GM12878 (cell line): ENCODE results near the gene KIF26A. TPM values are rescaled to one million over a fixed set of nuclear protein-coding genes. Genes with fewer than 3 reads are reported as not detected.

Experiments used
- ATAC-seq: fragments of 200-7000 bp; cut with Tn5 transposase; 3 replicates; pipeline ENCODE4 v1.9.1; 2020; ENCODE audit warnings: mild to moderate bottlenecking, moderate library complexity
- BruUV-seq: library from RNA; stranded (reverse); fragments of 400-500 nt; replicated peaks from 2 replicates; lab custom pipeline; 2021; lab: Mats Ljungman, UMichigan
- CTCF ChIA-PET: fragments of 300-600 bp; sonication (Branson Sonifier 250); formaldehyde crosslinking; extraction: SDS; loops from one replicate; lab custom pipeline; 2021; ENCODE audit warnings: inconsistent platforms; lab: Yijun Ruan, JAX
- POLR2A ChIA-PET: fragments of 350-600 bp; formaldehyde crosslinking; extraction: SDS; loops from one replicate; lab custom pipeline; 2021; ENCODE audit warnings: inconsistent platforms; lab: Charles Lee
- RAD21 ChIA-PET: fragments of 300-600 bp; sonication (Branson Sonifier 250); formaldehyde crosslinking; loops from one replicate; lab custom pipeline; 2023; ENCODE audit warnings: antibody characterized with exemption; ENCODE audit not compliant: unreplicated experiment; lab: Charles Lee
- SMC1A ChIA-PET: fragments of 300-600 bp; sonication (Branson Sonifier 250); formaldehyde crosslinking; loops from one replicate; lab custom pipeline; 2023; ENCODE audit not compliant: unreplicated experiment, uncharacterized antibody; lab: Charles Lee
- DNase-seq: peaks from one replicate; pipeline ENCODE4 v3.0.0-alpha.2; 2011; ENCODE audit warnings: low read depth, low spot score
- FAIRE-seq: peaks from 3 replicates; lab custom pipeline; 2011; peaks lifted over from hg19 to GRCh38; lab: Jason Lieb, UNC
- H2AFZ ChIP-seq: 2 replicates; pipeline ENCODE4 v1.6.0; 2011; ENCODE audit warnings: low read depth, low read length, control low read depth; ENCODE audit not compliant: control insufficient read depth
- H3K27ac ChIP-seq: 2 replicates; pipeline ENCODE4 v1.5.1; 2011; ENCODE audit warnings: control low read depth; ENCODE audit not compliant: control insufficient read depth, insufficient read depth
- H3K27me3 ChIP-seq, 2 experiments: replicated peaks in 1 of 2; 2 replicates each; pipeline versions ENCODE4 v1.6.0 to v1.6.1; 2011; ENCODE audit warnings: low read length in 1 of 2; ENCODE audit not compliant: control insufficient read depth in 2 of 2, insufficient read depth in 2 of 2
- H3K36me3 ChIP-seq, 2 experiments: 2 replicates each; pipeline ENCODE4 v1.5.1; 2011; ENCODE audit warnings: low read length in 1 of 2; ENCODE audit not compliant: control insufficient read depth in 2 of 2, insufficient read depth in 2 of 2
- H3K4me1 ChIP-seq: 2 replicates; pipeline ENCODE4 v1.6.1; 2011; ENCODE audit warnings: mild to moderate bottlenecking, low read length, moderate library complexity, mixed read lengths; ENCODE audit not compliant: control insufficient read depth, insufficient read depth
- H3K4me2 ChIP-seq: 2 replicates; pipeline ENCODE4 v1.6.0; 2011; ENCODE audit warnings: control low read depth; ENCODE audit not compliant: control insufficient read depth, insufficient read depth
- H3K4me3 ChIP-seq: fragments of 200-600 bp; sonication (generic); 2 replicates; pipeline ENCODE4 v1.5.1; 2016
- H3K79me2 ChIP-seq: 2 replicates; pipeline ENCODE4 v1.6.0; 2011; ENCODE audit warnings: low read length; ENCODE audit not compliant: control insufficient read depth, insufficient read depth
- H3K9ac ChIP-seq: 2 replicates; pipeline ENCODE4 v1.8.0; 2011; ENCODE audit warnings: low read length, control low read depth, mixed read lengths; ENCODE audit not compliant: control insufficient read depth, insufficient read depth
- H3K9me3 ChIP-seq: replicated peaks from 3 replicates; pipeline ENCODE4 v1.5.1; 2011; ENCODE audit warnings: mild to moderate bottlenecking, low read length; ENCODE audit not compliant: control insufficient read depth, insufficient read depth
- H4K20me1 ChIP-seq: 2 replicates; pipeline ENCODE4 v1.6.0; 2011; ENCODE audit not compliant: control insufficient read depth, insufficient read depth
- CEBPB ChIP-seq, 2 experiments: fragments of 150-350 bp in 1 of 2; IDR thresholded peaks; 2 replicates each; pipeline ENCODE4 v1.6.1; 2012 to 2014; ENCODE audit warnings: low read depth in 2 of 2, low read length in 2 of 2, borderline replicate concordance in 1 of 2, inconsistent platforms in 1 of 2
- CEBPZ ChIP-seq: fragments of 150-350 bp; IDR thresholded peaks from 2 replicates; pipeline ENCODE4 v1.6.1; 2016; ENCODE audit warnings: low read depth, low read length
- CREB1 ChIP-seq: IDR thresholded peaks from 2 replicates; pipeline ENCODE4 v1.6.1; 2012; ENCODE audit warnings: low read depth, mild to moderate bottlenecking, inconsistent platforms
- MXI1 ChIP-seq: fragments of 150-350 bp; IDR thresholded peaks from 2 replicates; pipeline ENCODE4 v1.6.1; 2011; ENCODE audit warnings: low read depth, mild to moderate bottlenecking, inconsistent platforms, low read length, improper control_type of control experiment
- NR2C1 ChIP-seq: fragments of 450-650 bp; IDR thresholded peaks from 2 replicates; pipeline ENCODE4 v1.6.1; 2017; ENCODE audit warnings: antibody characterized with exemption, mild to moderate bottlenecking, moderate library complexity
- PAX5 ChIP-seq: IDR thresholded peaks from 2 replicates; pipeline ENCODE4 v1.6.1; 2011; ENCODE audit warnings: low read depth, low read length, borderline replicate concordance
- POLR2A ChIP-seq: IDR thresholded peaks from 2 replicates; pipeline ENCODE4 v1.6.1; 2011; ENCODE audit warnings: low read depth, mild to moderate bottlenecking, low read length
- POU2F2 ChIP-seq: IDR thresholded peaks from 3 replicates; pipeline ENCODE4 v1.6.1; 2011; ENCODE audit warnings: low read depth, mild to moderate bottlenecking, low read length, borderline replicate concordance
- RB1 ChIP-seq: fragments of 450-650 bp; formaldehyde crosslinking; IDR thresholded peaks from 2 replicates; pipeline ENCODE4 v1.6.1; 2017; ENCODE audit warnings: mild to moderate bottlenecking, borderline replicate concordance
- RCOR1 ChIP-seq: conservative IDR thresholded peaks from 2 replicates; pipeline ENCODE4 v1.6.1; 2012; ENCODE audit warnings: low read depth, low read length, improper control_type of control experiment
- RFX5 ChIP-seq: IDR thresholded peaks from 2 replicates; pipeline ENCODE4 v1.6.1; 2011; ENCODE audit warnings: low read depth, low read length, improper control_type of control experiment
- SIX5 ChIP-seq: IDR thresholded peaks from 2 replicates; pipeline ENCODE4 v1.6.1; 2011; ENCODE audit warnings: mild to moderate bottlenecking, low read depth, low read length, moderate library complexity; ENCODE audit not compliant: severe bottlenecking
- SREBF2 ChIP-seq: IDR thresholded peaks from 2 replicates; pipeline ENCODE4 v1.6.1; 2012; ENCODE audit warnings: mild to moderate bottlenecking, low read length
- TARDBP ChIP-seq: IDR thresholded peaks from 2 replicates; pipeline ENCODE4 v1.6.1; 2016; ENCODE audit warnings: borderline replicate concordance
- TCF7 ChIP-seq: IDR thresholded peaks from 2 replicates; pipeline ENCODE4 v1.6.1; 2014; ENCODE audit warnings: antibody characterized with exemption, borderline replicate concordance
- USF1 ChIP-seq: IDR thresholded peaks from 2 replicates; pipeline ENCODE4 v1.6.1; 2011; ENCODE audit warnings: borderline replicate concordance, low read depth, mild to moderate bottlenecking, moderate library complexity, mixed read lengths, low read length; ENCODE audit not compliant: insufficient read depth; ENCODE audit errors: extremely low read length
- YBX1 ChIP-seq: fragments of 450-650 bp; IDR thresholded peaks from 2 replicates; pipeline ENCODE4 v1.6.1; 2016; ENCODE audit warnings: antibody characterized with exemption
- ZBTB33 ChIP-seq: fragments of 450-650 bp; IDR thresholded peaks from 2 replicates; pipeline ENCODE4 v1.6.1; 2017; ENCODE audit warnings: mild to moderate bottlenecking
- ZSCAN29 ChIP-seq: fragments of 450-650 bp; IDR thresholded peaks from 2 replicates; pipeline ENCODE4 v1.6.1; 2017; ENCODE audit warnings: mild to moderate bottlenecking, moderate library complexity
- WGBS: methylation state at CpG from one replicate; pipeline ENCODE4 v1.1.6; 2016; ENCODE audit warnings: low lambda C conversion rate; ENCODE audit not compliant: insufficient replicate concordance, insufficient coverage; ENCODE audit errors: missing lambda C conversion rate; 5-methylcytosine and 5-hydroxymethylcytosine counted together
- in situ Hi-C: fragments of 300-500 bp; cut with MboI; formaldehyde crosslinking; loops from 9 replicates; pipeline ENCODE4 v1.14.3; 2018; ENCODE audit warnings: mixed read lengths
- intact Hi-C: fragments of 100-400 bp; cut with micrococcal nuclease; formaldehyde crosslinking; loops from one replicate; pipeline ENCODE4 v1.14.2; 2022; ENCODE audit not compliant: unreplicated experiment
- polyA plus RNA-seq, 11 experiments: library from polyadenylated mRNA; depleted of rRNA in 4 of 11; unstranded in 6 of 11; stranded (reverse) in 5 of 11; fragments of >200 nt; fragmentation: Nextera tagmentation in 4 of 11; fragmentation: Illumina TruSeq in 1 of 11; extraction: Ambion mirVana in 4 of 11; extraction: Trizol in 1 of 11; gene quantifications; 1 replicate in 1 of 11; 2 replicates in 10 of 11; pipeline versions ENCODE4 v1.2.1 to v1.2.3, GENCODE V29; 2011 to 2016; ENCODE audit warnings: inconsistent platforms in 2 of 11, missing spikeins in 2 of 11, low read depth in 1 of 11
- total RNA-seq, 4 experiments: library from RNA; depleted of rRNA in 3 of 4; stranded (reverse); fragments of >200 nt in 3 of 4; fragmentation: Illumina TruSeq in 1 of 4; extraction: Trizol in 1 of 4; gene quantifications; 2 replicates each; pipeline versions ENCODE4 v1.2.1 to v1.2.3, GENCODE V29; 2013 to 2021

KIF26A gene
- total and polyA plus RNA-seq, 10 of the 15 experiments (the other 5 are each of a cell fraction or from before 2014, with no cell fraction given): 0.05 TPM; not detected in 9

GRCh38 chr14:104168603-104169002 is 30.2 kb downstream of the KIF26A start (continued):
- TF ChIP-seq POU2F2 (no peak), USF1 (no peak), RCOR1 (no peak), ZSCAN29 (no peak), SREBF2 (no peak), POLR2A (no peak)

- Histone ChIP-seq H3K4me1 (no peaks in the 10 kb centered on the region), H2AFZ (no peak overlapping the region), H3K27ac (no peak overlapping the region), H4K20me1 (no peaks in the 10 kb centered on the region), H3K4me3 (no peak overlapping the region), H3K27me3 (no peaks in the 10 kb centered on the region), H3K9me3 (no peaks in the 10 kb centered on the region), H3K4me2 (no peak overlapping the region), H3K79me2 (no peaks in the 10 kb centered on the region), H3K9ac (no peak overlapping the region), H3K36me3 (no peaks in the 10 kb centered on the region)
- RAD21 ChIA-PET: no interaction called here
- FAIRE-seq (no peak), ATAC-seq (no peak), DNase-seq (no peak)
- no TSS peak for BruUV-seq
- CTCF ChIA-PET: no interaction called here
- SMC1A ChIA-PET: no interaction called here
- in situ Hi-C loops: no loop called here
- POLR2A ChIA-PET: no interaction called here
- WGBS: 33% methylated on average over 18 of the region's 20 CpGs
- intact Hi-C loops: no loop called here
- TF ChIP-seq PAX5 (no peak), TCF7 (no peak), ZBTB33 (no peak), RFX5 (no peak), RCOR1 (no peak), SIX5 (no peak), CREB1 (no peak), CEBPB (IDR thresholded peaks at IDR 0.05; ENCODE audit: borderline replicate concordance in 1 of 2, low read depth in 2 of 2, low read length in 2 of 2) (no peak), POLR2A (no peak), MXI1 (no peak), TARDBP (no peak), CEBPZ (no peak), NR2C1 (no peak), RB1 (no peak), YBX1 (no peak)
Measured at GRCh38 chr14:104169005-104169698, 30.8 kb downstream of the KIF26A start.
